PC-3 (cell line): ENCODE measurements around the gene COL4A5. TPM values are rescaled to one million over a fixed set of nuclear protein-coding genes. Genes with fewer than 3 reads are reported as not detected.

ENCODE experiments used
- ATAC-seq: fragments of 200-7000 bp; cut with Tn5 transposase; 2 replicates; pipeline ENCODE4 v1.9.1; 2020; ENCODE audit warnings: mild to moderate bottlenecking, moderate library complexity
- BruUV-seq: library from RNA; stranded (reverse); fragments of 400-500 nt; replicated peaks from 2 replicates; lab custom pipeline; 2021; lab: Mats Ljungman, UMichigan
- CTCF ChIA-PET: fragments of 300-600 bp; sonication (Branson Sonifier 250); formaldehyde crosslinking; loops from one replicate; lab custom pipeline; 2022; ENCODE audit warnings: antibody characterized with exemption; lab: Charles Lee
- POLR2A ChIA-PET: fragments of 300-600 bp; sonication (Branson Sonifier 250); formaldehyde crosslinking; loops from one replicate; lab custom pipeline; 2022; ENCODE audit warnings: antibody characterized with exemption; ENCODE audit not compliant: unreplicated experiment; lab: Charles Lee
- DNase-seq: peaks from one replicate; pipeline ENCODE4 v3.0.0-alpha.2; 2015
- H2AFZ ChIP-seq: fragments of 300-600 bp; sonication (generic); 2 replicates; pipeline ENCODE4 v1.6.0; 2016; ENCODE audit warnings: antibody characterized with exemption, low read length
- H3F3A ChIP-seq: fragments of 300-600 bp; sonication (generic); one replicate; pipeline ENCODE4 v1.6.0; 2017; ENCODE audit warnings: antibody characterized with exemption, low read length, control low read depth, mild to moderate bottlenecking; ENCODE audit not compliant: unreplicated experiment
- H3K27ac ChIP-seq: fragments of 300-600 bp; sonication (generic); 2 replicates; pipeline ENCODE4 v1.5.1; 2016; ENCODE audit warnings: mild to moderate bottlenecking, low read length
- H3K27me3 ChIP-seq: fragments of 300-600 bp; sonication (generic); 2 replicates; pipeline ENCODE4 v1.6.1; 2016; ENCODE audit warnings: low read length, mixed read lengths
- H3K36me3 ChIP-seq: fragments of 300-600 bp; sonication (generic); 2 replicates; pipeline ENCODE4 v1.6.1; 2016; ENCODE audit warnings: low read depth, mixed run types, low read length, mixed read lengths
- H3K4me1 ChIP-seq: fragments of 300-600 bp; sonication (generic); 2 replicates; pipeline ENCODE4 v1.5.1; 2016; ENCODE audit warnings: low read length; ENCODE audit not compliant: insufficient read depth
- H3K4me2 ChIP-seq: fragments of 300-600 bp; sonication (generic); 2 replicates; pipeline ENCODE4 v1.6.0; 2016; ENCODE audit warnings: low read length
- H3K4me3 ChIP-seq: fragments of 300-600 bp; sonication (generic); 2 replicates; pipeline ENCODE4 v1.5.1; 2016; ENCODE audit warnings: mild to moderate bottlenecking, low read length, mixed read lengths
- H3K79me2 ChIP-seq: fragments of 300-600 bp; sonication (generic); 2 replicates; pipeline ENCODE4 v1.6.1; 2017; ENCODE audit warnings: low read length, mixed read lengths
- H3K9ac ChIP-seq: fragments of 300-600 bp; sonication (generic); 2 replicates; pipeline ENCODE4 v1.6.0; 2016; ENCODE audit warnings: mild to moderate bottlenecking, low read length
- H3K9me2 ChIP-seq: fragments of 300-600 bp; sonication (generic); replicated peaks from 2 replicates; pipeline ENCODE4 v1.6.1; 2016; ENCODE audit warnings: mixed run types, low read length, mixed read lengths
- H3K9me3 ChIP-seq: fragments of 300-600 bp; sonication (generic); 2 replicates; pipeline ENCODE4 v1.6.1; 2016; ENCODE audit warnings: low read length, mixed read lengths
- H4K20me1 ChIP-seq: fragments of 300-600 bp; sonication (generic); 2 replicates; pipeline ENCODE4 v1.6.1; 2016; ENCODE audit warnings: low read length, mixed read lengths
- CTCF ChIP-seq: fragments of 300-600 bp; sonication (generic); conservative IDR thresholded peaks from 2 replicates; pipeline ENCODE4 v1.5.1; 2017; ENCODE audit warnings: antibody characterized with exemption, low read depth, mild to moderate bottlenecking, low read length
- EZH2 ChIP-seq: fragments of 300-600 bp; sonication (generic); IDR thresholded peaks from one replicate; pipeline ENCODE4 v1.6.1; 2017; ENCODE audit warnings: antibody characterized with exemption, mild to moderate bottlenecking, low read length; ENCODE audit not compliant: unreplicated experiment
- EZH2phosphoT487 ChIP-seq: fragments of 300-600 bp; sonication (generic); IDR thresholded peaks from 2 replicates; pipeline ENCODE4 v1.6.1; 2018; ENCODE audit warnings: mild to moderate bottlenecking, antibody characterized with exemption, low read length, borderline replicate concordance
- intact Hi-C: fragments of 100-400 bp; cut with micrococcal nuclease; formaldehyde crosslinking; loops from 2 replicates; pipeline ENCODE4 v1.9.0; 2023
- total RNA-seq: library from RNA; depleted of rRNA; stranded (reverse); fragments of >200 nt; gene quantifications from 2 replicates; pipeline ENCODE4 v1.2.3, GENCODE V29; 2014

COL4A5 gene
- total RNA-seq, 1 experiment from 2014 or later: 30.0 TPM

- Histone ChIP-seq H3K4me3 (no peak overlapping the region), H3K9ac (no peak overlapping the region), H3K9me2 (no peaks in the 10 kb centered on the region), H2AFZ (no peak overlapping the region), H3K9me3 (no peaks in the 10 kb centered on the region), H3F3A (no peaks in the 10 kb centered on the region), H3K27ac (no peak overlapping the region), H3K27me3 (peaks cover 79% of the 10 kb centered on the region), H3K79me2 (no peaks in the 10 kb centered on the region), H4K20me1 (no peaks in the 10 kb centered on the region), H3K4me1 (no peaks in the 10 kb centered on the region), H3K4me2 (no peak overlapping the region), H3K36me3 (no peaks in the 10 kb centered on the region)
- BruUV-seq: no TSS peak
- DNase-seq (no peak), ATAC-seq (no peak)
- no peak for TF ChIP-seq EZH2phosphoT487
- TF ChIP-seq CTCF: no peak
- intact Hi-C loops: no loop called here
- ChIA-PET CTCF (no interaction called here), POLR2A (no interaction called here)
These were observed 287.1 kb downstream of the COL4A5 start for GRCh38 chrX:108726748-108727147.

GRCh38 chrX:108731153-108731552 lies 291.5 kb downstream of the COL4A5 start:
- TF ChIP-seq CTCF: no peak
- Histone ChIP-seq H3K27me3 (peaks cover 75% of the 10 kb centered on the region), H3K4me1 (no peaks in the 10 kb centered on the region), H4K20me1 (no peaks in the 10 kb centered on the region), H3K4me2 (no peak overlapping the region), H3K4me3 (no peak overlapping the region), H3F3A (no peaks in the 10 kb centered on the region), H3K9ac (no peak overlapping the region), H3K9me2 (no peaks in the 10 kb centered on the region), H3K9me3 (no peaks in the 10 kb centered on the region), H3K79me2 (no peaks in the 10 kb centered on the region), H3K36me3 (no peaks in the 10 kb centered on the region), H3K27ac (no peak overlapping the region), H2AFZ (no peak overlapping the region)
- ChIA-PET CTCF (no interaction called here), POLR2A (no interaction called here)
- DNase-seq: no peak
- BruUV-seq: no TSS peak
- ATAC-seq: no peak
- intact Hi-C loops: no loop called here

- H3K9ac ChIP-seq: no peak overlapping the region
- no peak overlapping the region for H3K4me3 ChIP-seq
- H3K79me2 ChIP-seq: no peaks in the 10 kb centered on the region
- H3F3A ChIP-seq: no peaks in the 10 kb centered on the region
- H3K9me3 ChIP-seq: no peaks in the 10 kb centered on the region
- TF ChIP-seq CTCF (no peak), EZH2 (no peak), EZH2phosphoT487 (no peak)
- no peak overlapping the region for H3K27ac ChIP-seq
- peaks cover 73% of the 10 kb centered on the region for H3K27me3 ChIP-seq
- no peaks in the 10 kb centered on the region for H3K4me1 ChIP-seq
- H3K9me2 ChIP-seq: no peaks in the 10 kb centered on the region
- ATAC-seq (no peak), DNase-seq (no peak)
- H4K20me1 ChIP-seq: no peaks in the 10 kb centered on the region
- no peaks in the 10 kb centered on the region for H3K36me3 ChIP-seq
- intact Hi-C loops: no loop called here
- no peak overlapping the region for H2AFZ ChIP-seq
- H3K4me2 ChIP-seq: no peak overlapping the region
- ChIA-PET CTCF (no interaction called here), POLR2A (no interaction called here)
- BruUV-seq: no TSS peak
These were observed 293.1 kb downstream of the COL4A5 start for GRCh38 chrX:108732630-108733321.
